ENCODE data around the gene CASP12. TPM values are rescaled to one million over a fixed set of nuclear protein-coding genes. Genes with fewer than 3 reads are reported as not detected.

Gene CASP12
- total RNA-seq, 1 donor from 2014 or later = not detected

DNA sequence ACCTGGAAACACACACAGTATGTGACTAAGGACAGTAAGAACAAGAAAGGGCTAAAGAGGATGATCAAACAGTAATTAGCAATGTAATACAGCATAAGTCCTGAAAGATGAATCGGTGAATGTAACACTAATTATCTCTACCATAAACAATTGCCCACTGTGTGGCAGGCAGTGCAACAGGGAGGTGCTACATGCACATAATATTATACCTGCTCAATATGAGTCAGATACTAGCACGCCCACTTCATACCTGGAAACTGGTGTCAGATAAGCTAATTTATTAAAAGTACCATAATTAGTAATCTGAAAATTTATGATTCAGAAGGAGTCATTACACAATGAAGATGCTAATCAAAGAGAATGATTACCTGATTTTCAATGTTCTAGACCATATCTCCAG is 14.9 kb downstream of the CASP12 start:
- H3K36me3 Mint-ChIP-seq = no peaks in the 10 kb centered on the region
- no peaks in the 10 kb centered on the region for H3K9me3 Mint-ChIP-seq
- no peak overlapping the region for H3K4me3 Mint-ChIP-seq

DNA sequence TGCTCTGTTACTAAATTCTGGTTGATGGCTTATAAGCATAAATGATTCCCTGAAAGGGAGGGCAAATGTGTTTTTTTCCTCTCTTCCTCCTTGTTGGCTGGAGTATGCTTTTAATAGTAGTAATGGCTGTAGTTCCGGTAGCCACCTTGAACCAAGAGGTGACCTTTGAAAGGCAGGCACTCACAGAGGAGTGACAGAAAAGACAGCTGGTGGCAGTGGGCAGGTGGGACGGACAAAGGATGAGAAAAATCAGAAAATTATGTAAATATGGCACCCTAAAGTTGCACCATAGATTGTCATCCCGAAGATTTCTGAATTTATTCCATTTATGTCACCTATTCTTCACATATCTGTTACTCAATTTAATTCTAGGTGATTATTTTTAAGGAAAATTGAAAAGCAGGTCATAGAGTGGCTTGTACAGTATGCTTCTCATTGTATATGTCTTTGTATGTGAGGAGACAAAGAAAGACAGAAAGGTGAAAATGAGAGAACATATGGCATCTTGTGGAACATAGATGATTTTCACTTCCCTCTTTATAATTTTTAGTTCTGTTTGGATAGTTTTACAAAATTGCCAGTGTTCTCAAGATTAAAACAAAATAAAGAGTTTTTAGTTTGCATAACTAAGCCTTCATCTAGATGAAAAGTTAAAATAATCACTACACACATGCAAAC is 17.0 kb downstream of the CASP12 start:
- Mint-ChIP-seq H3K9me3 (no peaks in the 10 kb centered on the region), H3K27ac (no peak overlapping the region), H3K4me1 (ENCODE audit: unreplicated experiment) (no peaks in the 10 kb centered on the region), H3K36me3 (no peaks in the 10 kb centered on the region), H3K27me3 (peaks cover 2% of the 10 kb centered on the region), H3K4me3 (no peak overlapping the region)
- no peak for DNase-seq (ENCODE audit: extremely low spot score, unreplicated experiment)
- TF ChIP-seq, protein P1, sequence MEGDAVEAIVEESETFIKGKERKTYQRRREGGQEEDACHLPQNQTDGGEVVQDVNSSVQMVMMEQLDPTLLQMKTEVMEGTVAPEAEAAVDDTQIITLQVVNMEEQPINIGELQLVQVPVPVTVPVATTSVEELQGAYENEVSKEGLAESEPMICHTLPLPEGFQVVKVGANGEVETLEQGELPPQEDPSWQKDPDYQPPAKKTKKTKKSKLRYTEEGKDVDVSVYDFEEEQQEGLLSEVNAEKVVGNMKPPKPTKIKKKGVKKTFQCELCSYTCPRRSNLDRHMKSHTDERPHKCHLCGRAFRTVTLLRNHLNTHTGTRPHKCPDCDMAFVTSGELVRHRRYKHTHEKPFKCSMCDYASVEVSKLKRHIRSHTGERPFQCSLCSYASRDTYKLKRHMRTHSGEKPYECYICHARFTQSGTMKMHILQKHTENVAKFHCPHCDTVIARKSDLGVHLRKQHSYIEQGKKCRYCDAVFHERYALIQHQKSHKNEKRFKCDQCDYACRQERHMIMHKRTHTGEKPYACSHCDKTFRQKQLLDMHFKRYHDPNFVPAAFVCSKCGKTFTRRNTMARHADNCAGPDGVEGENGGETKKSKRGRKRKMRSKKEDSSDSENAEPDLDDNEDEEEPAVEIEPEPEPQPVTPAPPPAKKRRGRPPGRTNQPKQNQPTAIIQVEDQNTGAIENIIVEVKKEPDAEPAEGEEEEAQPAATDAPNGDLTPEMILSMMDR (conservative IDR thresholded peaks at IDR 0.05) = no peak

More for the DNA sequence above, 14.9 kb downstream of the CASP12 start:
- Mint-ChIP-seq H3K4me1 (ENCODE audit: unreplicated experiment) (no peaks in the 10 kb centered on the region), H3K27ac (no peak overlapping the region), H3K27me3 (peaks cover 2% of the 10 kb centered on the region)
- TF ChIP-seq, protein P1 (conservative IDR thresholded peaks at IDR 0.05) = no peak
- DNase-seq (ENCODE audit: extremely low spot score, unreplicated experiment) = no peak

DNA sequence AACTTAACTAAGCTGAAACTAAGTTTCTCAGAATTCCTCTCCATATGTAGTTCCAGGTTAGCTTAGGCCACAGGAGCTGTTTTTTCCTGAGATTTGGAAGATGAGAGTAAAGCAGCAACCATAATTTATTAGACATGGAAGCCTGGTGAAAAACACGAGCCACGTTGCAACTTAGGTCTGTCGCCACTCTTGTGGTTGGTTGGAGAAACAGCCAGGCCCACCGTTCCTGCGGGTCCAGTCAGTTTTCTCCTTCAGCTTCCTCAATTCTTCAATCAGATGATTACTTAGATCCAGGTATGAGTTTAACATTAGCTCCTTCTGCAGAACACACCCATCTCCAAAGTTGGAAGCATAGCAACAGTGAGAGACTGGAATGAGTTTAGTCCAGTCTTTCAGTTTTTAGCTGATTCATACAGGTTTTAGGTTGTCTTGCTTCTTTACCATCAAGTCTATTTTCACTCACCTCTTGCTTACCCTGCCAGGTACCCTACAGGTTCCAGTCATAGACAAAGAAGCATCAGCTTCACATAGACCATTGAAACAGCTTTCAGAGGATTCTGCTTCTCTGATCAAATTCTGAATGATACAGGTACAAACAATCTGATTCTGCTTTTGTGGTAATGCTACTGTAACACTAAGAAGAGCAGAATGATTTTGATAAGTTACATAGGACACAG is 18.6 kb downstream of the CASP12 start:
- TF ChIP-seq, protein P1 (conservative IDR thresholded peaks at IDR 0.05) = no peak
- Mint-ChIP-seq H3K36me3 (no peaks in the 10 kb centered on the region), H3K4me3 (no peak overlapping the region), H3K27ac (no peak overlapping the region), H3K4me1 (ENCODE audit: unreplicated experiment) (no peaks in the 10 kb centered on the region), H3K27me3 (peaks cover 2% of the 10 kb centered on the region), H3K9me3 (no peaks in the 10 kb centered on the region)
- DNase-seq (ENCODE audit: extremely low spot score, unreplicated experiment) = no peak

DNA sequence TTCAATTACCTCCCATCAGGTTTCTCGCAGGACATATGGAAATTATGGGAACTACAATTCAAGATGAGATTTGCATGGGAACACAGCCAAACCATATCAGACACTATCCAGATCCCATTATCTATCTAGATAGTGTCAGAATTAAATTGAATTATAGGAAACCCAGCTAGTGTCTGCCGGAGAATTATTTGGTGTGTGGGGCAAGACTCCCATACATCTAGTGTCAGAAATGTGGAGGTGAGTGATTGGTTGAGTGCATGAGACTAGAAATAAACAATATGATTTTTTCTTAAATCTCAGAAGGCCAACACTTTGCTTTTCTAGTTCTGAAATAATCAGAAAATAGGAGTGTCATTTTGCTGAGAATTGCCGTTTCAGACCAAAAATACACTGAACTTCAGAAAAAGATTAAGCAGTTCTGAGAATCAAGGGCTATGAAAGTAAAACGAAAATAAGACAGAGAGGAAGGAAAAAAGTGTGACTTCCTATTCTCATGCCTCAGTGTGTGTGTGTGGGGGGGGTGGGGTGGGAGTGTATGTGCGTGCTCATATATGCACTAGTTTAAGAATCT is 21.3 kb downstream of the CASP12 start:
- no peak for DNase-seq (ENCODE audit: extremely low spot score, unreplicated experiment)
- H3K4me3 Mint-ChIP-seq = no peak overlapping the region
- TF ChIP-seq, protein P1 (conservative IDR thresholded peaks at IDR 0.05) = no peak
- H3K27ac Mint-ChIP-seq = no peak overlapping the region
- H3K27me3 Mint-ChIP-seq = peaks cover 2% of the 10 kb centered on the region
- no peaks in the 10 kb centered on the region for H3K4me1 Mint-ChIP-seq (ENCODE audit: unreplicated experiment)
- H3K9me3 Mint-ChIP-seq = no peaks in the 10 kb centered on the region
- H3K36me3 Mint-ChIP-seq = no peaks in the 10 kb centered on the region

DNA sequence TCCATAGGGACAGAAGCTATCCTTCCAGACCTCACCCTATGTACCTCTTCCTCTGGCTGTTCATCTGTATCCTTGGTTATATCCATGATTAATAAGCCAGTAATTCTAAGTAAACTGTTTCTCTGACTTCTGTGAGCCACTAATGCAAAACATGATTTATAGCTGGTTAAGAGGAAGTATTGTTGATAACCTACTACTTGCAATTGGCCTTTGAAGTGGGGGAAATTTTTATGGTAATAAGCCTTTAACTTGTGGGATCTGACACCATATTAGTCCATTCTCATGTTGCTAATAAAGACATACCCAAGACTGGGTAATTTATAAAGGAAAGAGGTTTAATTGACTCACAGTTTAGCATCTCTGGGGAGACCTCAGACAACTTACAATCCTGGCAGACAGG is 21.9 kb downstream of the CASP12 start:
- no peaks in the 10 kb centered on the region for H3K36me3 Mint-ChIP-seq
- H3K27ac Mint-ChIP-seq = no peak overlapping the region
- no peak overlapping the region for H3K4me3 Mint-ChIP-seq
- no peaks in the 10 kb centered on the region for H3K9me3 Mint-ChIP-seq
- TF ChIP-seq, protein P1 (conservative IDR thresholded peaks at IDR 0.05) = no peak
- peaks cover 2% of the 10 kb centered on the region for H3K27me3 Mint-ChIP-seq
- H3K4me1 Mint-ChIP-seq (ENCODE audit: unreplicated experiment) = no peaks in the 10 kb centered on the region
- no peak for DNase-seq (ENCODE audit: extremely low spot score, unreplicated experiment)
